GM18502 (cell line): ENCODE results near the gene LRFN3.
"Not testable (repeated sequence)": the region's sequence is repeated elsewhere in the genome, so short reads cannot be mapped to it uniquely, and the experiment has no call there.

Experiments used
- ATAC-seq: cut with Tn5 transposase; IDR thresholded peaks from one replicate; pipeline ENCODE4 v1.9.1; 2021; ENCODE audit warnings: mild to moderate bottlenecking; ENCODE audit not compliant: unreplicated experiment, poor library complexity

Gene LRFN3

DNA sequence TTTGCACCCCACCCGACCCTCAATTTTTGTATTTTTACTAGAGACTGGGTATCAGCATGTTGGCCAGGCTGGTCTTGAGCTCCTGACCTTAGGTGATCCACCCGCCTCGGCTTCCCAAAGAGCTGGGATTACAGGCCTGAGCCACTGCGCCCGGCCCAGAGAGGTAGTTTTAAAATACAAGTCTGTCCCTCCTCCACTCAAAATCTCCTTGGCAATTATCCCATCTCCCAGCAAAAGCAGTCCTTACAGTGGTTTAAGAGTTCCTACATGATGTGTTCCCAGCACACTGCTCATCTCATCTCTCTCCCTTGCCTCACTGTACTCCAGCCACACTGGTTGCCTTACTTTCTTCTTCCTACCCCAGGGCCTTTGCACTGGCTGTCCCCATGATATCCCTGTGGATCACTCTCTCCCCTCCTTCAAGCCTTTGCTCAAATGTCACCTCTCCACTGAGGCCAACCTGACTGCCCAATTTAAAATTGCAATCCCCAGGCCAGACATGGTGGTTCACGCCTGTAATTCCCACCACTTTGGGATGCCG is 24.3 kb downstream of the LRFN3 start:
- no peak for ATAC-seq

DNA sequence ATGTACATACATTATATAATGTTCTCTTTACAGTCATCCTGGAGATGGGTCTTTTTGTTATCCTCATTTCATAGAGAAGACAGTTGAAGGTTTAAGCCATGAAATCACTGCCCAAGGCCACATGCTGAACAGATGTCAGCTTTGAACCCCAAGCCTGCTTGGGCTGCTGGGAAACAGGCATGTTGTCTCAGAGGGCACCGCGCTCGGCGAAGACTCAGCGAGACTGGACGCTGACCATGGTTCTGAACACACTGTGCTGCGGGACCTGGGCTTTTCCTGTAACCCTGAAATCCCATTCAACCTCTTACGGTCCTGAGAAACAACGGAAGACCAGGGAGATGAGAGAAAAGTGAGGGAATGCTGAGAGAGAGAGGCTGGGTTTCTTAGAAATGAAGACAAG is 27.3 kb downstream of the LRFN3 start:
- no peak for ATAC-seq

DNA sequence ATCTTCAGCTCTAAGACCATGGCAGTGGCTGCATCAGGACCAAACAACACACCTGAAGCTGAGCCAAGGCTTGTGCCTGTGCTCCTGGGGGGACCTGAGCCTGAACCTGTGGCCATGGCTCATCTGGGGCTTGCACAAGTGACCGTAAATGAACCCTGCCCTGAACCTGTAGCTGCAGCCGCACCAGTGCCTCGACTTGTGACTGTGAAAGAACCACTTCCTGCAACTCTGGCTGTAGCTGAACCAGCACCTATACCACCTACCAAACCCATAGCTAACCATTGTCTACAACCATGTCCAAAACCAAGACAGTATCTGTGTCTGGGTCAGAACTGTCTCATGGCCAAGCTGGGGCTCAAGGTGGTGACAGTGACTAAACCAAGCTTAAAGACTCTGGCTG is 30.6 kb downstream of the LRFN3 start:
- no peak for ATAC-seq

DNA sequence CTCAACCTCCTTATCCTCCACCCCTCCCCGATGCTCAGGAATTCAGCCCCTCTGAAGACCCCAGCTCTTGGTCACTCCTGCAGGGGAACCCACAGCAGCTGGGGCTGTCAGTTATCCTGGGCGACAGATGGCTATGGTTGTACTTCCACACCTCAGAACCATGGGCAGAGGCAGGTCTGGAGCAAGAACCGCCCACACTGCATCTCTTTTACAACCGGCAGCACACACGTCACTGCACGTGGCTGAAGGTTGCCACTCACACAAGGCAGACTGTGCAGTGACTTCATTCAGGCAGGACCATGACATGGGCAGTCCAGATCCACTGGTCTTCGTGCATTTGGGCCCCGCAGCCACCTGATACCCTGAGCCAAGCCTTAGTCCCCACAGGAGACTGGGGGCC is 37.3 kb downstream of the LRFN3 start:
- ATAC-seq, result no peak

DNA sequence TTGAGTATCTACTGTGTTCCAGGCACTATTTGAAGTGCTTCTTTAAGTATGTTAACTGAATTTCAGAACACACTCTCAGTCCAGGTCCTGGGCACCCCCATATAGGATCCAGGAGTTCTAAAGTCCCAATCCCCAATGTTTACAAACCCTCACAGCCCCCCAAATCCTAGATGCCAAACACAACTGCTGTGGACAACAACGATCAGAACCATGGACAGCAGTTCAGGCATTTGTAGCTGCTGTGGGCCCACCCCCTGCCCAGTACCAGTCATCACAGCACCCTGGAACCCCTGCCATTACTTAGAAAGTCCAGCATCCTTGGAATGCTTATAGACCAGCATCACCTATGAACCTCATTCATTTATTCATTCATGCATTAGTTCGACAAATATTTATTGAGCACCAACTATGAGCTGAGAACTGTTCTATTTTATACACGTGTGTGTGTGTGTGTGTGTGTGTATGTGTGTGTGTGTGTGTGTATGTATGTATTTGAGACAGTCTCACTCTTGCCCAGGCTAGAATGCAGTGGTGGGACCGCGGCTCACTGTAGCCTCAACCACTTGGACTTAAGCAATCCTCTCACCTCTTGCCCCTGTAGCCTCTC is 39.5 kb downstream of the LRFN3 start:
- no peak for ATAC-seq

DNA sequence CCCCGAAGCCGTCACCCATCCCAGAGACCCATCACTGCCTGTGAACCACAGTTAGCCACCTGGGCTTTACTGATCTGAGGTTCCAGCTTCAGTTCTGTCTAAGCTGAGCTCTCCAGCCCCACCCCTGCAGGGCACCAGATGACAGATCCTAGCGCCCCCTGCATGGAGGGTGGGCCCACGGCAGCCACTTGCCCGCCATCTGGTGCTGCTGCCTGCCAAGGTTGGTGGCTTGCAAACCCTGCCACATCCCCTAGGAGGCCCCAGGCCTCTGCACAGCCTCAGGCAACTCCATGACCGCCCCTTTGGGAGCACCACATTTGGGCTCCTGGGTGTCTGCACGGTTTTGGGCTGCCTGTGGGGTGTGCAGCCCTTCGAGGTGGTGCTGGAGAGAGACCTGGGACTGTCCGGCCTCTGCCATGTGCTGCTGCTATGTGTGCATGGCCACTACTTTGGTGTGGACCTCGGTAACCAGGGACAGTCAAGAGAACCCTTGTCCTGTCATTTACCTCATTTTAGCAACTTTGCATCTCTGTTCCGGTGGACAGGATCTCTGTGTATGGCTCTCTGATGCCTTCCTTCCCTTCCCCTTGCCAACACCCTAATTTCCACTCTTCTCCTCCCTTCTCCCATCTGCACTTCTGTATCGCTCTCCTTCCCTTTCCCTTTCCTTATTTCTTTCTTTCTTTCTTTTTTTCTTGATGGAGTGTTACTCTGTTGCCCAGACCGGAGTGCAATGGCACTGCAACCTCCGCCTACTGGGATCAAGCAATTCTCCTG is 41.5 kb downstream of the LRFN3 start:
- no peak for ATAC-seq

DNA sequence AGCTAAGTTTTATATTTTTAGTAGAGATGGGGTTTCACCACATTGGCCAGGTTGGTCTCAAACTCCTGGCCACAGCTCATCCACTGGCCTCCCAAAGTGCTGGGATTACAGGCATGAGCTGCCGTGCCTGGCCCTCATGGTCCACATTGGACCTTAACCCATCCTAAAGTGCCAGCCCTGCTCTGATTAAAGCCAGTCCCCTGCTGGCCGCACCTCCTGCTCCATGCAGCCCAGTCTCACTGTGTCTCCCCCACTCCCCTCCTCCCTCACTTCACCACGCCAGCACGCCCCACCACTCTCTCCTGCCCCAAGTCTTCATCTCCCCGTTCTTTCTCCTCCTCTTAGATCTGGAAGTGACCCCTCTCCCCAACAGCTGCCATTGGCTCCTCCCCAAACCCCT is 42.1 kb downstream of the LRFN3 start:
- no peak for ATAC-seq

DNA sequence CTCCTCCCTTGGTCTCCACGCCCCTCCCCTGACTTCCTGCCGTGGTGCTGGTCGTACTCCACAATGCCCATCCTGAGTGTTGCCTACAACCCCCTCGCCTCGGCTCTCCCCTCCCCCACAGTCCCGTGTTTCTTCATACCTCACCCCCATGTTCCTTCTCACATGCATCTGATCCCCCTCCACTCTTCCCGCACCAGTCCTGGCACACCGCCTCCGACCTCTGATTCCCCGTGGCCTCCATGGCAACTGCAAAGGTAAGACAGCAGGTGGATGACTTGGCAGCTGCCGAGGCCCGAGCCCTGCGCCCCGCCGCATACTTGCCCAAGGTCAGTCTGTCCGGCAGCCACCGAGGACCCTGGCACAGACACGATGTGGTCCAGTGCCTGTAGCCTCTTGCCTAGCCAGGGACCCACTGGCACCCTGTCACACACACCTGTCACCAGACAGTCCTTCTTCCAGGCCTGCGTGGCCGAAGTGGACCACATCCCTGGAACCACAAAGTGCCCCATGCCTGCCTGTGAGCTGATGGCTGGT is 42.7 kb downstream of the LRFN3 start:
- ATAC-seq, result no peak

DNA sequence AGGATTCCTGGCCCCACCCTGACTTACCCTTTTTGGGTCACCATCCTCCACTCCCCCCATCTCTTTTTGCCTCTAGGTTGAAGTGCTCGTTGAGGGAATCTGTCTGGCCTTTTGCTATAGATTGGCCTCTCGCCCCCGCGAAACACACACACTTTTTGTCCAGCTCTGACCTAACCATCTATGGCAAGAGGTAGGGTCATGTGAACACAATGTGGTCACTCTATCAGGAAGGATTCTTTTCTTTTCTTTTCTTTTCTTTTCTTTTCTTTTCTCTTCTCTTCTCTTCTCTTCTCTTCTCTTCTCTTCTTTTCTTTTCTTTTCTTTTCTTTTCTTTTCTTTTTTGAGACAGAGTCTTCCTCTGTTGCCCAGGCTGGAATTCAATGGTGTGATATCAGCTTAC is 44.8 kb downstream of the LRFN3 start:
- ATAC-seq, result not testable (repeated sequence)

DNA sequence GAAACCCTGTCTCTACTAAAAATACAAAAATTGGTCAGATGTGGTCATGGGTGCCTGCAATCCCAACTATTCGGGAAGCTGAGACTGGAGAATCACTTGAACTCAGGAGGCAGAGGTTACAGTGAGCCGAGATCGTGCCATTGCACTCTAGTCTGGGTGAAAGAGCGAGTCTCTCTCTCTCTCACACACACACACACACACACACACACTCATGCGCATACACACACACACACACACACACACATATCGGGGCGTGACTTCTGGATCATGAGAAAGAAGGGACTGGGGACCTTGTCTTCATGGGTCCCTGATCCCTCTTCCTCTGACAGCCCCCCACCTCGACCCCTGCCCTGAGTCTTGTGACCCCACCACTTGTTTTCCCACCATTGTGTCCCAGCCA is 47.0 kb downstream of the LRFN3 start:
- ATAC-seq, result no peak

DNA sequence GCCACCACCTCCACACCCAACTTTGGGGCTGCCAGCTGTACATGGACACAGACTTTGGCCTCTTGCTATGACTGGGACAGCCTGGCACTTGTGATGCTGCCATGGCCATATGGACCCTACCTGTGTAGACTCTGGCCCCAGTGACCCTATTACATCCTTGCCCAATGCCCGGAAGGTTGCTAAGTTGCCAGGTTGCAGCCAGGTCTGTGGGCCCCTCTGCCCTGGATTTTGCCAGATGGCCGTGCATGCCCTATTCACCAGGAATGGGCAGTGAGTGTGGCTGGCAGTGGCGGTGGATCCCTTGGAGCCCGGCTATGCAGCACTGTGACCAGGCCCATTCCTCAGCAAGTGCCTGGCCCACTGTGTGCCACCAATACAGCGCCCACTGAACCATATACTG is 49.9 kb downstream of the LRFN3 start:
- no peak for ATAC-seq

DNA sequence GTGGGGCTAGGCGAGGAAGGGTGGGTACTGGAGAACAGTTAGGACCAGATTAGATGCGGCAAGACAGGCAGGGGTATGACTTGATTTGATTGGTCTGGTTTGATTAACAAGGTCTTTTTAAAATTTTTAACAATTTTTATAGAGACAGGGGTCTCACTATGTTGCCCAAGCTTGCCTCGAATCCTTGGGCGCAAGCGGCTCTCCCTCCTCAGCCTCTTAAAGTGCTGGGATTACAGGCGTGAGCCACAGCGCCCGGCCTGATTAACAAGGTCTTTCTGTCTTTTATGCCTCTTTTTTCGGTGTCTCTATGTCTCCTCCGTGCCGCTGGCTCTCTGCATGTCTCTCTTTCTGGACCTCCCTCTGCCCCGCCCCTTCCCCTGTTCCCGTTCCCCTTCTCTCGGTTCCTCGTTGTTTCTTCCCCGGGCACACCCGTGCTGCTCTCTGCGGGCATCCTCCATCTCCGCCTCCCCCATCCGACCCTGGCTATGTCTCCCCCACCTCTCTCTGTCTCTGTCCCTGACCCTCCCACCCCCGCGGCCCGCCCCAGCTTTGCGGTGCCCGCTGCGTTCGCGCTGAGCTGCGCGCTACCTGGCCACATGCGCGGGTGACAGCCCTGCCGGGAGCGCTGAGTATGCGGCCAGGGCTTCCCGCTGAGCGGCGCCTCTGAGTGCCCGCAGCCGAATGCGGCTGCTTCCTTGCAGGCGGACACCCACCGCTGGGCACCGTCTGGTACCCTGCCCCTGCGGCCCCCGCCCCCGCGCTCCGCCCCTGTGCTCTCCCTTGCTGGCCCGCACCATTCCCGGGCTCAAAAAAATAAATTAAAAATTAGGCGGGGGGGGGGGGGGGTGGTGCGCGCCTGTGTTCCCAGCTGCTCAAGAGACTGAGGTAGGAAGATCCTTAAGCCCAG is 50.7 kb downstream of the LRFN3 start:
- ATAC-seq, result no peak

DNA sequence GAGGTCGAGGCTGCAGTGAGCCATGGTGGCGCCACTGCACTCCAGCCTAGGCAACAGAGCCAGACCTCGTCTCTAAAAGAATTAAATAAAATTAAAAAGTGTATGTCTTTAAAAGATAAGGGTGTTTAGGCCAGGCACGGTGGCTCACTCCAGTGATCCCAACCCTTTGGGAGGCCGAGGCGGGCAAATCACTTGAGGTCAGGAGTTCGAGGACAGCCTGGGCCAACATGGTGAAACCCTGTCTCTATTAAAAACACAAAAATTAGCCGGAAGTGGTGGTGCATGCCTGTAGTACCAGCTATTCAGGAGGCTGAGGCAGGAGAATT is 51.4 kb downstream of the LRFN3 start:
- no peak for ATAC-seq

DNA sequence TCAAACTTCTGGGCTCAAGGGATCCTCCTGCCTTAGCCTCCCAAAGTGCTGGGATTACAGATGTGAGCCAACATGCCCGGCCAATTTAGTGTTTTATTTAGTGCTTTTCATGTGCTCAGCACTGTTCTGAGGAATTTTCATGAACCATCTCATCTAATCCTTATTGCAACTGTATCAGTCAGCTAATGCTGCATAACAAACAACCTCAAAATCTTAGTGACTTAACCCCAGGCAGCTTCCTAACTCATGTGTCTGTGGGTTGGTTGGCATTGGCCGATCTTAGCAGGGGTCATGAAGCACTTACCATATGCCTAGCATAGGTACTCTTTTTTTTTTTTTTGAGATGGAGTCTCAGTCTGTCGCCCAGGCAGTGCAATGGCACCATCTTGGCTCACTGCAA is 52.6 kb downstream of the LRFN3 start:
- ATAC-seq, result no peak

DNA sequence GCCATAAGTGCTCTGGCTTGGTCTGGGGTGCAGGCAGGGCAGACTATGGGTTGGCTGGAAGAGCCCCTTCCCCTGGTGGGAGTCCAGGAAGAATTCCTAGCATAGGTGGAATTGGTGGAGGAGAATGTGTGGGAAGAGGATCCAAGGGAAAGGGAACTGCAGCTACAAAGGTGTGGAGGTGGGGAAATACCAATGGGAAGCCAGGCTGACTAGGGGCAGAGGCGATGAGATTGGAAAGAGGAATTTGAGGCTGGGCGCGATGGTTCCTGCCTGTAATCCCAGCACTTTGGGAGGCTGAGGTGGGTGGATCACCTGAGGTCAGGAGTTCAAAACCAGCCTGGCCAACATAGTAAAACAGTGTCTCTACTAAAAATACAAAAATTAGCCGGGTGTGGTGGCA is 54.0 kb downstream of the LRFN3 start:
- no peak for ATAC-seq

DNA sequence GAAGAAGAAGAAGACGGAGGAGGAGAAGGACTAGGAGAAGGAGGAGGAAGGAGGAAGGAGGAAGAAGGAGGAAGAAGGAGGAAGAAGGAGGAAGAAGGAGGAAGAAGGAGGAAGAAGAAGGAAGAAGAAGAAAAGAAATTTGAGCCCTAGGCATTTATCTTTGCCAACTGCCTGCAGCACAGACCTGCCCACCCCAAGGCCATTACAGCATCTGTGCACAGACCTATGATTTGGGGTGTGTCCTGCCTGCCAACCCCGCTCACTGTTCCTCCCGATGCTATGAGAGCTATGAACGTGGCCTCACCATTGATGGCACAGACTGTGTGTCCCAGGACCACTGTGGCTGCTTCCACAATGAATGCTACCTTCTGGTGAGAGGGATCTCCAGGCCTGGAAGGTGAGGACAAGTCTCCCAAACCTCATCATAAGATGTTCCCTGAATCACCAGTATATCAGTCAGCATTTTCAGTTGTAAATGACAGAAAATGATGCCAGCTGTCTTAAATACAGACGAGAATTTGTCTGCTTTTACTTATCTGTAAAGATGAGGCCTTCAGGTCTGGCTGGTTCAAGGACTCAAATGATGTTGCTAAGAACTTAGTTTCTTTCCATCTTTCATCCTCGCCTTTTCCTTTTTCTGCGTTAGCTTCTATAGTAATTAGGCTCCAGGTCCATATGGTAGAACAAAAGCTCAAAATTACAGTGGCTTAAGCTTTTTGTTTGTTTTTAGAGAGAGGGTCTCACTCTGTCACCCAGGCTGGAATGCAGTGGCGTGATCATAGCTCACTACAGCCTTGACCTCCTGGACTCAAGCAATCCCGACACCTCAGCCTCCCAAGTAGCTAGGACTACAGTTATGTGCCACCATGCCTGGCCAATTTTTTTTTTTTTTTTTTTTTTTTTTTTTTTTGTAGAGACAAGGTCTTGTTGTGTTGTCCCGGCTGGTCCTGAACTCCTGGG is 54.9 kb downstream of the LRFN3 start:
- no peak for ATAC-seq

DNA sequence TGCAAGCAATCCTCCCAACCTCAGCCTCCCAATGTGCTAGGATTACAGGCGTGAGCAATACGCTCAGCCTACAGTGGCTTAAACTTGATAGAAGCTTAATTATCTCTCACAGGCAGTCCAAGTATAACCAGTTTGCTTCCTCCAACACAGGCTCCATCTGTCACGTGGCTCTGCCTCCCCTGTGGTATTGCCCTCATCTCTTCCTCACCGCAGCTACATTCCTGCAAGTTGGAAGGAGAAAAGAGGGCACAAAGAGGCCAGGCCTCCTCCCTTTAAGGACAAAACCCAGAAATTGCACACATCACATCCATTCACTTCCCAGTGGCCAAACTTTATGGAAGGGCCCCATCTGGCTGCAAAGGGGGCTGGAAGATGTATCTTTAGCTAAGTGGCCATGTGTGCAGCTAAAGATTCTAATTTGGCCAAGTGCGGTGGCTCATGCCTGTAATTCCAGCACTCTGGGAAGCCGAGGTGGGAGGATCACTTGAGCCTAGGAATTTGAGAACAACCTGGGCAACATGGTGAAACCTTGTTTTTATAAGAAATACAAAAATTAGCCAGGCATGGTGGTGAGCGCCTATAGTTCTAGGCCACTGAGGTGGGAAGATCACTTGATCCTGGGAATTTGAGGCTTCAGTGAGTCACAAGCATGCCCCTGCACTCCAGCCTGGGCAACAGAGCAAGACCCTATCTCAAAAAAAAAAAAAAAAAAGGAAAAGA is 55.7 kb downstream of the LRFN3 start:
- no peak for ATAC-seq

DNA sequence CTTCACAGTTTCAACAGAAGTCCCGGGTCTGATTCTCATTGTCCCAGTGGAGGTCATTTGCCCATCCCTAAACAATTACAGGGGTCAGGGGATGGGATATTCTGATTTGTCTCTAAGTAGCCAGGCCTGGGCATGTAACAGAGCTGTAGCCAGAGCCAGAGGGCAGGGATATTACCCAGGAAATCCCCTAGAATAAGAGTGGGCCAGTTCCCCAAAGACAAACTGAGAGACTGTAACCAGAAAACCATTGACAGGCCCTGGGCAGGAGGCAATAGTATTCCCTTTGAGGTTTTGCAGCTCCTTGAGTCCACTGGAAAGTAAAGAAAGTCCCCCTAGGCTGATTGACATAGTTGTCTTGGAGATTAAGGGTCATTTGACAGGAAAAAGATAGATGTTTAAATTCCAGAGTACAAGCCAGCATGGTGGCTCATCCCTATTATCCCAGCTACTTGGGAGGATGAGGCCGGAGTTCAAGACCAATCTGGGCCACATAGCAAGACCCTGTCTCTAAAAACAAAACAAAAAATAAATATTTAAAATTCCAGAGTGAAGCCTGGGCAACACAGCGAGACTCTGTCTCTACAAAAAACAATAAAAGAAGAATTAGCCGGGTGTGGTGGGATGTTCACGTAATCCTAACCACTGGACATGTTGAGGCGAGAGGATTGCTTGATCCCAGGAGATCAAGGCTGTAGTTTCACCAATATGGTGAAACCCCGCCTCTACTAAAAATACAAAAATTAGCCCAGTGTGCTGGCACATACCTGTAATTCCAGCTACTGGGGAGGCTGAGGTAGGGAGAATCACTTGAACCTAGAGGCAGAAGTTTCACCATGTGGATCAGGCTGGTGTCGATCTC is 57.0 kb downstream of the LRFN3 start:
- no peak for ATAC-seq
